GM23338 (cell line): ENCODE data around the gene NOLC1. TPM values are rescaled to one million over a fixed set of nuclear protein-coding genes. Genes with fewer than 3 reads are reported as not detected.

ENCODE experiments used
- ATAC-seq: fragments of 200-7000 bp; cut with Tn5 transposase; 3 replicates; pipeline ENCODE4 v1.9.1; 2020
- DNase-seq: peaks from one replicate; pipeline ENCODE4 v3.0.0-alpha.2; 2015; ENCODE audit warnings: low spot score
- H2AFZ ChIP-seq: fragments of 200-600 bp; sonication (generic); 2 replicates; pipeline ENCODE4 v1.8.0; 2016; ENCODE audit warnings: antibody characterized with exemption, mild to moderate bottlenecking, moderate library complexity
- H3F3A ChIP-seq: fragments of 200-600 bp; sonication (generic); replicated peaks from 2 replicates; pipeline ENCODE4 v1.8.0; 2017; ENCODE audit warnings: antibody characterized with exemption, mixed run types, low read depth
- H3K27ac ChIP-seq: fragments of 200-600 bp; sonication (generic); 2 replicates; pipeline ENCODE4 v1.6.1; 2016; ENCODE audit warnings: low read depth
- H3K27me3 ChIP-seq: fragments of 200-600 bp; sonication (generic); 2 replicates; pipeline ENCODE4 v1.8.0; 2016; ENCODE audit warnings: mild to moderate bottlenecking, mixed run types, moderate library complexity; ENCODE audit not compliant: insufficient read depth
- H3K36me3 ChIP-seq: fragments of 200-600 bp; sonication (generic); 2 replicates; pipeline ENCODE4 v1.8.0; 2016; ENCODE audit warnings: mild to moderate bottlenecking; ENCODE audit not compliant: insufficient read depth
- H3K4me1 ChIP-seq: fragments of 200-600 bp; sonication (generic); 2 replicates; pipeline ENCODE4 v1.8.0; 2016; ENCODE audit warnings: mild to moderate bottlenecking, moderate library complexity; ENCODE audit not compliant: insufficient read depth
- H3K4me2 ChIP-seq: fragments of 200-600 bp; sonication (generic); 2 replicates; pipeline ENCODE4 v1.7.1; 2017; ENCODE audit warnings: mixed run types
- H3K4me3 ChIP-seq: fragments of 200-600 bp; sonication (generic); 2 replicates; pipeline ENCODE4 v1.6.1; 2016; ENCODE audit warnings: mixed run types
- H3K79me2 ChIP-seq: fragments of 200-600 bp; sonication (generic); replicated peaks from 2 replicates; pipeline ENCODE4 v1.8.0; 2017; ENCODE audit warnings: mild to moderate bottlenecking; ENCODE audit not compliant: insufficient read depth
- H3K9me2 ChIP-seq: fragments of 200-600 bp; sonication (generic); 2 replicates; pipeline ENCODE4 v1.8.0; 2017; ENCODE audit not compliant: insufficient read depth
- H4K20me1 ChIP-seq: fragments of 200-600 bp; sonication (generic); replicated peaks from 2 replicates; pipeline ENCODE4 v1.8.0; 2017; ENCODE audit warnings: mild to moderate bottlenecking; ENCODE audit not compliant: insufficient read depth
- H3K27ac Mint-ChIP-seq: 2 replicates; pipeline ENCODE4 v1.8.0; 2020; ENCODE audit warnings: inconsistent platforms, mild to moderate bottlenecking, moderate library complexity, mixed read lengths
- H3K27me3 Mint-ChIP-seq: 3 replicates; pipeline ENCODE4 v1.8.0; 2022; ENCODE audit warnings: low read depth, mild to moderate bottlenecking, moderate library complexity, mixed read lengths, inconsistent platforms; ENCODE audit not compliant: insufficient read depth, poor library complexity
- H3K36me3 Mint-ChIP-seq: 3 replicates; pipeline ENCODE4 v1.8.0; 2021; ENCODE audit warnings: low read depth, mild to moderate bottlenecking, inconsistent platforms, moderate library complexity, mixed read lengths
- H3K4me1 Mint-ChIP-seq: 3 replicates; pipeline ENCODE4 v1.8.0; 2020; ENCODE audit warnings: mild to moderate bottlenecking, inconsistent platforms, mixed read lengths
- H3K4me3 Mint-ChIP-seq: 3 replicates; pipeline ENCODE4 v1.8.0; 2021; ENCODE audit warnings: moderate library complexity, mild to moderate bottlenecking, inconsistent platforms, mixed read lengths
- H3K9me3 Mint-ChIP-seq: 3 replicates; pipeline ENCODE4 v1.8.0; 2020; ENCODE audit warnings: moderate library complexity, mild to moderate bottlenecking, inconsistent platforms, mixed read lengths
- EZH2phosphoT487 ChIP-seq: fragments of 200-600 bp; sonication (generic); IDR thresholded peaks from one replicate; pipeline ENCODE4 v1.8.1; 2018; ENCODE audit warnings: antibody characterized with exemption; ENCODE audit not compliant: unreplicated experiment
- JUNB ChIP-seq: IDR thresholded peaks from one replicate; pipeline ENCODE4 v1.6.1; 2016; ENCODE audit warnings: antibody characterized with exemption; ENCODE audit not compliant: unreplicated experiment
- NANOG ChIP-seq: IDR thresholded peaks from 2 replicates; pipeline ENCODE4 v1.6.1; 2016; ENCODE audit warnings: antibody characterized with exemption, borderline replicate concordance
- POLR2AphosphoS5 ChIP-seq: IDR thresholded peaks from 2 replicates; pipeline ENCODE4 v1.6.1; 2016; ENCODE audit warnings: antibody characterized with exemption, low read depth
- STAT1 ChIP-seq: IDR thresholded peaks from one replicate; pipeline ENCODE4 v1.6.1; 2016; ENCODE audit warnings: antibody characterized with exemption; ENCODE audit not compliant: unreplicated experiment
- ZNF114 ChIP-seq: fragments of 250-450 bp; sonication (Bioruptor Pico); IDR thresholded peaks from 2 replicates; pipeline ENCODE4 v1.5.0; 2020; ENCODE audit warnings: mild to moderate bottlenecking, moderate library complexity
- ZNF331 ChIP-seq: fragments of 250-450 bp; sonication (Bioruptor Pico); IDR thresholded peaks from 2 replicates; pipeline ENCODE4 v1.5.0; 2020; ENCODE audit warnings: low read depth, mild to moderate bottlenecking, moderate library complexity
- polyA plus RNA-seq: library from polyadenylated mRNA; unstranded; fragments of >200 nt; fragmentation: Nextera tagmentation; extraction: Ambion mirVana; gene quantifications from 2 replicates; pipeline ENCODE4 v1.2.1, GENCODE V29; 2016
- total RNA-seq: library from RNA; depleted of rRNA; stranded (reverse); fragments of >200 nt; shearing (Covaris generic); gene quantifications from 2 replicates; pipeline ENCODE4 v1.2.3, GENCODE V29; 2014
- TF ChIP-seq, protein P1 (sequence below): IDR thresholded peaks from 2 replicates; pipeline ENCODE4 v1.6.1; 2016; ENCODE audit warnings: antibody characterized with exemption
- TF ChIP-seq, protein P2 (sequence below): IDR thresholded peaks from one replicate; pipeline ENCODE4 v1.6.1; 2018; ENCODE audit warnings: antibody characterized with exemption; ENCODE audit not compliant: unreplicated experiment
- TF ChIP-seq, protein P3 (sequence below): fragments of 250-450 bp; sonication (Bioruptor Pico); IDR thresholded peaks from 2 replicates; pipeline ENCODE4 v1.5.0; 2020; ENCODE audit warnings: mild to moderate bottlenecking, moderate library complexity

NOLC1 gene
- total and polyA plus RNA-seq, 2 experiments from 2014 or later = 126 to 178 TPM

DNA sequence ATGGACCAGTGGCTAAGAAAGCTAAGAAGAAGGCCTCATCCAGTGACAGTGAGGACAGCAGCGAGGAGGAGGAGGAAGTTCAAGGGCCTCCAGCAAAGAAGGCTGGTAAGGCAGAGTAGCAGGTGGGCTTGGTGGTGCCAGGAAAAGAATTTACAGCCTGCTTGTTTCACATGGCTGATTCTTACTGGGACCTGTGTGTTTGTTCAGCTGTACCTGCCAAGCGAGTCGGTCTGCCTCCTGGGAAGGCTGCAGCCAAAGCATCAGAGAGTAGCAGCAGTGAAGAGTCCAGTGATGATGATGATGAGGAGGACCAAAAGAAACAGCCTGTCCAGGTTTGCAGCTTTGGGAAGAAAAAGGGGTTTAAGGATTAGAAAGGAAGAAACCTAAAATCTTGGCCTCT, 5.0 kb downstream of the NOLC1 start (continued):
- TF ChIP-seq, protein P1, sequence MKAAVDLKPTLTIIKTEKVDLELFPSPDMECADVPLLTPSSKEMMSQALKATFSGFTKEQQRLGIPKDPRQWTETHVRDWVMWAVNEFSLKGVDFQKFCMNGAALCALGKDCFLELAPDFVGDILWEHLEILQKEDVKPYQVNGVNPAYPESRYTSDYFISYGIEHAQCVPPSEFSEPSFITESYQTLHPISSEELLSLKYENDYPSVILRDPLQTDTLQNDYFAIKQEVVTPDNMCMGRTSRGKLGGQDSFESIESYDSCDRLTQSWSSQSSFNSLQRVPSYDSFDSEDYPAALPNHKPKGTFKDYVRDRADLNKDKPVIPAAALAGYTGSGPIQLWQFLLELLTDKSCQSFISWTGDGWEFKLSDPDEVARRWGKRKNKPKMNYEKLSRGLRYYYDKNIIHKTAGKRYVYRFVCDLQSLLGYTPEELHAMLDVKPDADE = no peak
- TF ChIP-seq EZH2phosphoT487 = no peak
- no peak for TF ChIP-seq ZNF114
- no peak for TF ChIP-seq ZNF331 (CRISPR knock-in tag)
- TF ChIP-seq, protein P2, sequence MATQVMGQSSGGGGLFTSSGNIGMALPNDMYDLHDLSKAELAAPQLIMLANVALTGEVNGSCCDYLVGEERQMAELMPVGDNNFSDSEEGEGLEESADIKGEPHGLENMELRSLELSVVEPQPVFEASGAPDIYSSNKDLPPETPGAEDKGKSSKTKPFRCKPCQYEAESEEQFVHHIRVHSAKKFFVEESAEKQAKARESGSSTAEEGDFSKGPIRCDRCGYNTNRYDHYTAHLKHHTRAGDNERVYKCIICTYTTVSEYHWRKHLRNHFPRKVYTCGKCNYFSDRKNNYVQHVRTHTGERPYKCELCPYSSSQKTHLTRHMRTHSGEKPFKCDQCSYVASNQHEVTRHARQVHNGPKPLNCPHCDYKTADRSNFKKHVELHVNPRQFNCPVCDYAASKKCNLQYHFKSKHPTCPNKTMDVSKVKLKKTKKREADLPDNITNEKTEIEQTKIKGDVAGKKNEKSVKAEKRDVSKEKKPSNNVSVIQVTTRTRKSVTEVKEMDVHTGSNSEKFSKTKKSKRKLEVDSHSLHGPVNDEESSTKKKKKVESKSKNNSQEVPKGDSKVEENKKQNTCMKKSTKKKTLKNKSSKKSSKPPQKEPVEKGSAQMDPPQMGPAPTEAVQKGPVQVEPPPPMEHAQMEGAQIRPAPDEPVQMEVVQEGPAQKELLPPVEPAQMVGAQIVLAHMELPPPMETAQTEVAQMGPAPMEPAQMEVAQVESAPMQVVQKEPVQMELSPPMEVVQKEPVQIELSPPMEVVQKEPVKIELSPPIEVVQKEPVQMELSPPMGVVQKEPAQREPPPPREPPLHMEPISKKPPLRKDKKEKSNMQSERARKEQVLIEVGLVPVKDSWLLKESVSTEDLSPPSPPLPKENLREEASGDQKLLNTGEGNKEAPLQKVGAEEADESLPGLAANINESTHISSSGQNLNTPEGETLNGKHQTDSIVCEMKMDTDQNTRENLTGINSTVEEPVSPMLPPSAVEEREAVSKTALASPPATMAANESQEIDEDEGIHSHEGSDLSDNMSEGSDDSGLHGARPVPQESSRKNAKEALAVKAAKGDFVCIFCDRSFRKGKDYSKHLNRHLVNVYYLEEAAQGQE = no peak
- no peak for TF ChIP-seq NANOG
- no peak for TF ChIP-seq STAT1

DNA sequence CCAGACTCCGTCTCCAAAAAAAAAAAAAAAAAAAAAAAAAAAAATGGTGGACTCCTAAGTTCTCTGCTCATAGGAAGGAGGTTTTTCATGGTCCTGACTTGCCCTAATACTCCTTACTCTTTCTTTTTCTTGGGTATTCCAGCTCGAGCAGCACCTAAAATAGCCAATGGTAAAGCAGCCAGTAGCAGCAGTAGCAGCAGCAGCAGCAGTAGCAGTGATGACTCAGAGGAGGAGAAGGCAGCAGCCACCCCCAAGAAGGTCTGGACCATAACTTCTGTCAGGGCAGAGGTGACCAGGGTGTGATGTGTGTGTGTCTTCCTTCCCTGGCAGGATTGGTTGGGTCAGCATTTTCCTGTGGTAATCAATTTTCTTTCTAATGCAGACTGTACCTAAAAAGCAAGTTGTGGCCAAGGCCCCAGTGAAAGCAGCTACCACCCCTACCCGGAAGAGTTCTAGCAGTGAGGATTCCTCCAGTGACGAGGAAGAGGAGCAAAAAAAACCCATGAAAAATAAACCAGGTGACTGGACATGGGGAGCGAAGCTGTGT, 6.9 kb downstream of the NOLC1 start:
- H3K9me3 Mint-ChIP-seq = no peaks in the 10 kb centered on the region
- H3F3A ChIP-seq = peaks cover 40% of the 10 kb centered on the region
- ATAC-seq = no peak
- H3K36me3 ChIP-seq = peaks cover 75% of the 10 kb centered on the region
- no peak overlapping the region for H3K27ac Mint-ChIP-seq
- no peak overlapping the region for H3K4me3 Mint-ChIP-seq
- no peak for DNase-seq
- no peak overlapping the region for H2AFZ ChIP-seq
- no peak overlapping the region for H3K4me2 ChIP-seq
- H3K36me3 Mint-ChIP-seq = peaks cover 100% of the 10 kb centered on the region
- no peaks in the 10 kb centered on the region for H3K27me3 ChIP-seq
- peaks cover 9% of the 10 kb centered on the region for H3K27me3 Mint-ChIP-seq
- peaks cover 60% of the 10 kb centered on the region for H4K20me1 ChIP-seq
- peaks cover 9% of the 10 kb centered on the region for H3K4me1 Mint-ChIP-seq
- peaks cover 46% of the 10 kb centered on the region for H3K79me2 ChIP-seq
- H3K9me2 ChIP-seq = no peaks in the 10 kb centered on the region
- H3K4me1 ChIP-seq = peaks cover 17% of the 10 kb centered on the region
- no peak overlapping the region for H3K4me3 ChIP-seq
- no peak overlapping the region for H3K27ac ChIP-seq
- TF ChIP-seq, protein P3, sequence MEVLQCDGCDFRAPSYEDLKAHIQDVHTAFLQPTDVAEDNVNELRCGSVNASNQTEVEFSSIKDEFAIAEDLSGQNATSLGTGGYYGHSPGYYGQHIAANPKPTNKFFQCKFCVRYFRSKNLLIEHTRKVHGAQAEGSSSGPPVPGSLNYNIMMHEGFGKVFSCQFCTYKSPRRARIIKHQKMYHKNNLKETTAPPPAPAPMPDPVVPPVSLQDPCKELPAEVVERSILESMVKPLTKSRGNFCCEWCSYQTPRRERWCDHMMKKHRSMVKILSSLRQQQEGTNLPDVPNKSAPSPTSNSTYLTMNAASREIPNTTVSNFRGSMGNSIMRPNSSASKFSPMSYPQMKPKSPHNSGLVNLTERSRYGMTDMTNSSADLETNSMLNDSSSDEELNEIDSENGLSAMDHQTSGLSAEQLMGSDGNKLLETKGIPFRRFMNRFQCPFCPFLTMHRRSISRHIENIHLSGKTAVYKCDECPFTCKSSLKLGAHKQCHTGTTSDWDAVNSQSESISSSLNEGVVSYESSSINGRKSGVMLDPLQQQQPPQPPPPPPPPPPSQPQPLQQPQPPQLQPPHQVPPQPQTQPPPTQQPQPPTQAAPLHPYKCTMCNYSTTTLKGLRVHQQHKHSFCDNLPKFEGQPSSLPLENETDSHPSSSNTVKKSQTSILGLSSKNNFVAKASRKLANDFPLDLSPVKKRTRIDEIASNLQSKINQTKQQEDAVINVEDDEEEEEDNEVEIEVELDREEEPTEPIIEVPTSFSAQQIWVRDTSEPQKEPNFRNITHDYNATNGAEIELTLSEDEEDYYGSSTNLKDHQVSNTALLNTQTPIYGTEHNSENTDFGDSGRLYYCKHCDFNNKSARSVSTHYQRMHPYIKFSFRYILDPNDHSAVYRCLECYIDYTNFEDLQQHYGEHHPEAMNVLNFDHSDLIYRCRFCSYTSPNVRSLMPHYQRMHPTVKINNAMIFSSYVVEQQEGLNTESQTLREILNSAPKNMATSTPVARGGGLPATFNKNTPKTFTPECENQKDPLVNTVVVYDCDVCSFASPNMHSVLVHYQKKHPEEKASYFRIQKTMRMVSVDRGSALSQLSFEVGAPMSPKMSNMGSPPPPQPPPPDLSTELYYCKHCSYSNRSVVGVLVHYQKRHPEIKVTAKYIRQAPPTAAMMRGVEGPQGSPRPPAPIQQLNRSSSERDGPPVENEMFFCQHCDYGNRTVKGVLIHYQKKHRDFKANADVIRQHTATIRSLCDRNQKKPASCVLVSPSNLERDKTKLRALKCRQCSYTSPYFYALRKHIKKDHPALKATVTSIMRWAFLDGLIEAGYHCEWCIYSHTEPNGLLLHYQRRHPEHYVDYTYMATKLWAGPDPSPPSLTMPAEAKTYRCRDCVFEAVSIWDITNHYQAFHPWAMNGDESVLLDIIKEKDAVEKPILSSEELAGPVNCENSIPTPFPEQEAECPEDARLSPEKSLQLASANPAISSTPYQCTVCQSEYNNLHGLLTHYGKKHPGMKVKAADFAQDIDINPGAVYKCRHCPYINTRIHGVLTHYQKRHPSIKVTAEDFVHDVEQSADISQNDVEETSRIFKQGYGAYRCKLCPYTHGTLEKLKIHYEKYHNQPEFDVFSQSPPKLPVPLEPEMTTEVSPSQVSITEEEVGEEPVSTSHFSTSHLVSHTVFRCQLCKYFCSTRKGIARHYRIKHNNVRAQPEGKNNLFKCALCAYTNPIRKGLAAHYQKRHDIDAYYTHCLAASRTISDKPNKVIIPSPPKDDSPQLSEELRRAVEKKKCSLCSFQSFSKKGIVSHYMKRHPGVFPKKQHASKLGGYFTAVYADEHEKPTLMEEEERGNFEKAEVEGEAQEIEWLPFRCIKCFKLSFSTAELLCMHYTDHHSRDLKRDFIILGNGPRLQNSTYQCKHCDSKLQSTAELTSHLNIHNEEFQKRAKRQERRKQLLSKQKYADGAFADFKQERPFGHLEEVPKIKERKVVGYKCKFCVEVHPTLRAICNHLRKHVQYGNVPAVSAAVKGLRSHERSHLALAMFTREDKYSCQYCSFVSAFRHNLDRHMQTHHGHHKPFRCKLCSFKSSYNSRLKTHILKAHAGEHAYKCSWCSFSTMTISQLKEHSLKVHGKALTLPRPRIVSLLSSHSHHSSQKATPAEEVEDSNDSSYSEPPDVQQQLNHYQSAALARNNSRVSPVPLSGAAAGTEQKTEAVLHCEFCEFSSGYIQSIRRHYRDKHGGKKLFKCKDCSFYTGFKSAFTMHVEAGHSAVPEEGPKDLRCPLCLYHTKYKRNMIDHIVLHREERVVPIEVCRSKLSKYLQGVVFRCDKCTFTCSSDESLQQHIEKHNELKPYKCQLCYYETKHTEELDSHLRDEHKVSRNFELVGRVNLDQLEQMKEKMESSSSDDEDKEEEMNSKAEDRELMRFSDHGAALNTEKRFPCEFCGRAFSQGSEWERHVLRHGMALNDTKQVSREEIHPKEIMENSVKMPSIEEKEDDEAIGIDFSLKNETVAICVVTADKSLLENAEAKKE (CRISPR knock-in tag) = no peak
- no peak for TF ChIP-seq POLR2AphosphoS5
- TF ChIP-seq ZNF331 (CRISPR knock-in tag) = no peak
- no peak for TF ChIP-seq STAT1
- TF ChIP-seq JUNB = no peak
- TF ChIP-seq, protein P2 = no peak
- TF ChIP-seq EZH2phosphoT487 = no peak
- no peak for TF ChIP-seq NANOG
